ENCODE measurements around the gene PRKACA.
A peak's percentile ranks its signal among the peaks of the same experiment; 100 is the strongest.
"Not testable (repeated sequence)": the region's sequence is repeated elsewhere in the genome, so short reads cannot be mapped to it uniquely, and the experiment has no call there.

The PRKACA gene

DNA sequence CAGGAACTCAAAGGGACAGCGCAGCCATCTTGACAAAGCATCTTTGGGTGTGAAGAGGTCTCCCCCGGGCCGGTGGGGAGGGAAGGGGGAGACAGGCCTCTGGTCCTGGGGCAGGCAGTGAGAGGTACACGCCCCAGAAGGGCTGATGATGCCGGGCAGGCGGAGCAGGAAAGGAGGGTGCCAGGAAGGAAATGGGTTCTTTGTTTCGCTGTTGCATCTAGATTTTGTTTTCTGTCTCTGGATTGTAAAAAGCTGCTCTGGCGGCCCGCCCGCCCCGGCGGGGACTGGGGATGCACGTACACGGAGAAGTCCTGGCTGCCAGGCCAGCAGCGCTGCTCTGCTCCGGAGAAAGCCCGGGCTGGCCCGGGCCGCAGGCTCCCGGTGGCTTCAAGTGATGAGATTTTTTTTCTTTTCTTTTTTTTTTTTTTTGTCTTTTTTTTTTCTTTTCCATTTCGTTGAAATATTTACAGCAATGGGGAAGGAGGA, 32.0 kb upstream of the PRKACA start:
- intact Hi-C loops (cut with DNase I): no loop called here
- peak in 40 of 42 donors; percentile 54 to 88 (median 75) for DNase-seq

DNA sequence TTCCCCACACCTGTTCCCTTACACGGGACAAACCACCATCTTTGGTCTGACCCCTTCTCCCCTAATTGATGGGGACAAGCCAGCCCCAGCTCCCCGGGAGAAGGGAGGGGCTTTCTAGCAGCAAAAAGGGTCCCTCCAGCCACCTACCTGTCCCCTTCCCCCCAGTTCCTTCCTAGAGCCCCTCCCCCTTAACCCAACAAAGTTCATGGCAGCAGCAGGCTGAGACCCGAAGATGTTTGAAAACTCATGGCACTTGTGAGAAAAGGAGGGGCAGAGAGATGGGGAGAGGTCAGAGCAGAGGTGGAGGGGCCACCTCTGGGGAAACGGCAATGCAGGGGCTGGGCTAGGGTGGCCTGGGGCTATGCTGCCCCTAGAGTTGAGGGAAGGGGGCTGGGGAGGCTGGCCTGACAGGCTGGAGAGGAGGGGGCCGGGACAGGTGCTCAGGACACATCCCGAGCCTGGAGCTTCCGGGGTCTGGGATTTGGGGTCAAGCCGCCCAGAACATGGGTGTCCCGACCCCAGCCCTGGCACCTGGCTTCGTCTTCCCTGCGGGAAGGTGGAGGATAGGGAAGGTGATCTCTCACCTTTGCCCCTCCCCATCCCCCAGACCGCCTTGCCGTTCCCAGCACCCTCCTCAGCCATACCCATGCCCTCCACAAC, 31.3 kb upstream of the PRKACA start:
- DNase-seq: no peak
- intact Hi-C loops (cut with DNase I): no loop called here

DNA sequence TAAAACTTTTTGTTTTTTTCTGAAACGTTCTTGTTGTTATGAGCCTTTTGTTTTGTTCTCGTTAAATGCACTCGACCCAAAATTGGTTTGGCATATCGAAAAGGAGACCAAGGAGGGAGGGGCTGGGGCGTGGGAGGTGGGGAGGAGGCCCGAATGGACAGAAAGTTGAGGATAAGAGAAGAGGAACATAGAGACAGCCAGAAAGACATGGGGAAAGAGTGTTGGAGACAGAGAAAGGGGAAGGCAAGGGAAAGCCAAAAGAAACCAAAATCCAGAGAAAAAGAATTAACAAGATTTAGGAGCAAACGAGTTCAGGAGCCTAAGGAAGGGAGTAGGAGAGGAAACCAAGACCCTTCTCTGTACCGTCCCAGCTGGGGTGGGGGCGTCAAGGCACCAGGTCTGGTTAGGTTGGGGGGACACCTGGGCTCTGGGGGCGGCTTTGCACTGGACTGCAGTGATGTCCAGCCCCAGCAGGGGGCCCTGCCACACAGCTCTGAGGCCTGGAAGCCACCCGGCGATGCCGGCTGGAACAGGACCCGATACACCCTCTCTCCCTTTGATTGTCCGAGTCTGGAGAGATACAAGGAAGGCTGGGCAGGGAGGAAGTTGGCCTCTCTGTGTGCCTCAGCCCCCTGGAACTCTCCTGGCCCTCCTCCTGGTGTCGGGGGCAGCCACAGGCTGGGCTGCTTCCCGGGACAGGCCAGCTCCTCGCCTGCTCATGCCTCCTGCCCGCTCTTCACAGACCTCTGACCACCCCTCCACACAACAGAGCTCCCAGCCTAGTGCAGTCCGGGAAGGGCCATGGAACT, 30.4 kb upstream of the PRKACA start:
- DNase-seq: peak; percentile 51 to 90 (median 77)
- intact Hi-C loops (cut with DNase I): no loop called here

DNA sequence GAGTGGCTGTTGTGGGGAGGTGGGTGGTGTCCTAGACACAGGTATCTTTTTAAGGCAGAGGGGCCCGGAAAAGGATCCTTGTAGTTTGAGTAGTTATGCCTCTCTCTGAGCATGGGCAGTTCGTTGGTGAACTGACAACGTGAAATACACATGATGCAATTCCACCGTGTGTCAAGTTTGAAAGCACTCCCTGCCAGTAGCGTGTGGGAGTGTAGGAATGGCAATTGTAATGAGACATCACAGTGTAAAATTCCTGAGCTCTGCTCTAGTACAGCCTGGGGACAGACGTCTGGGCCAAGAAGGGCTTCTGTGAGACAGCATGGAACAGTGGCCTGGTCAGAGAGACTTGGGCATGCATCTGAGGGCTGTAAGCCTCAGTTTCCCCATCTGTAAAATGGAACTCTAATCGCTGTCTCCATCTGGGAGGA, 29.2 kb upstream of the PRKACA start:
- peak in 25 of 42 donors; percentile 25 to 82 (median 55) for DNase-seq
- intact Hi-C loops (cut with DNase I): no loop called here

DNA sequence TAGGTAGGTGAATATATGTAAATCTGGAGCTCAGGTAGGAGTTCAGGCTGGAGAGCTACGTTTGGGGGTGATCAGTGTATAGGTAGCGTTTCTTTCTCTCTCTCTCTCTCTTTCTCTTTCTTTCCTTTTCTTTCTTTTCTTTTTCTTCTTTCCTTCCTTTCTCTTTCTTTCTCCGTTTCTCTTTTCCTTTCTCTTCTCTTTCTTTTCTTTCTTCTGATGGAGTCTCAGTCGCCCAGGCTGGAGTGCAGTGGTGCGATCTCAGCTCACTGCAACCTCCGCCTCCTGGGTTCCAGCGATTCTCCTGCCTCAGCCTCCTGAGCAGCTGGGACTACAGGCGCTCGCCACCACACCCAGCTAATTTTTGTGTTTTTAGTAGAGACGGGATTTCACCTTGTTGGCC, 28.6 kb upstream of the PRKACA start:
- DNase-seq; intact Hi-C loops (cut with DNase I): not testable (repeated sequence)

DNA sequence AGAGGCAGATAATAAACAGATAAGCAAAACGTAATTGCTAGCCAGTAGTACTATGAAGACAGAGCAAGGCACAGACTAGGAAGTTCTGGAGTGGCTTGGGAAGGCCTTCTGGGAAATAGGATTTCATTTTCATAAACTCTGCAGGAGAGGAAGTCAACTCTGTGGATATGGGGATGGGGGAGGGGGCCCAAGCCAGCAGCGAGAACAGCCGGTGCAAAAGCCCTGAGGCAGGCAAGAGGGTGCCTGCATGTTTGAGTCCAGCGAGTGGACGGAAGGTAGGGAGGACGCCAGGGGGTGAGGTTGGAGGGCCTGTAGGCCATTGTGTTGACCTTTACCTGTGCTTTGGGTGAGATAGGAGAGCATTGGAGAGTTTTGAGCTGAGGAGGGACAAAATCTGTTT, 27.8 kb upstream of the PRKACA start:
- DNase-seq: no peak
- intact Hi-C loops (cut with DNase I): no loop called here

DNA sequence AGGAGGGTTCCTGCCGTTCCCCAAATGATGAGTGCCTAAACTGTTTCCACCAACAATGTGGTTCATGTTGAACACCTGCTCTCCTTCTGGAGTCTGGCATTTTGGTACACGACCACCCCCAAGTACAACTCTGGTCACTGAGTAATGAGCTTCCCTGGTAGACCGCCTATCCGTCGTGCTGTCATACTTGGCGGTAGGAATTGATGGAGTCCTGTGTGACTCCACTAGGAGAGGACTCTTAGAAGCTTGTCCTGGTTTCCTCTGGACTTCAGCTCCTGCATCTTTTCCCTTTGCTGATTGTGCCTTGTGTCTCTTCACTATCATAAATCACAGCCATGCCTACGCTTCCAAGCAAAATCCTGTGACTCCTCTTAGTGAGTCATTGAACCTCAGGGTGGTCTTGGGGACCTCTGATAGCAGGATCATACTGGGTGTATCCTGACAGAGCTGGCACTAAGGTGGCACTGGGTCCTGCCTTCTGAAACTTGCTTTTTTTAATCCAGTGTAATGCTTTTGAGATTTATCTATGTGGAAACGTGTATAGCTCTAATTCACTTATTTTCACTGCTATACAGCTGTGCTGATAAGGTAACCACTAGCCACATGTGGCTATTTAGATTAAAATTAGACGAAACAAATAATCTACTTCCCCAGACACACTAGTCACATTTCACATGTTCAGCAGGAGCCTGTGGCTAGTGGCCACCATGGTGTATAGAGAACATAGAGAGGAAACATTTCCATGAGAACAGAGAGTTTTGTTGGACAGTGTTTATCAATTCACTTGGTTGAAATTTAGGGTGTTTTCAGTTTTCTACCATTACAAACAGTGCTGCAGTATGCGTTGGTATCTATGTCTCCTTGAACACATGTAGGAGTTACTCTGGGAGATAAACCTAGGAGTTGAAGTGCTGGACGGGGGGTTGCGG, 25.0 kb upstream of the PRKACA start:
- DNase-seq: no peak
- intact Hi-C loops (cut with DNase I): no loop called here

DNA sequence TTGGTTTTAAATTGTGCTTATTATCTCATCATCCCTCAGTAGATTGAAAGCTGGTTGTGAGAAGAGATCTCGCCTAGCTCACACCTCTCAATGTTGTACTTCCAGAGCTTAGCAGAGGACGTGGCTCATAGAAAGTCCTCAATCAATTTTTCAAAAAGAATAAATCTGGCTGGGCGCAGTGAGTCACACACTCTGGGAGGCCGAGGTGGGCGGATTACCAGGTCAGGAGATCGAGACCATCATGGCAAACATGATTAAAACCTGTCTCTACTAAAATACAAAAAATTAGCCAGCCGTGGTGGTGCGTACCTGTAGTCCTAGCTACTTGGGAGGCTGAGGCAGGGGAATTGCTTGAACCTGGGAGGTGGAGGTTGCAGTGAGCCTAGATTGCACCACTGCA, 23.5 kb upstream of the PRKACA start:
- no peak for DNase-seq
- intact Hi-C loops (cut with DNase I): no loop called here

DNA sequence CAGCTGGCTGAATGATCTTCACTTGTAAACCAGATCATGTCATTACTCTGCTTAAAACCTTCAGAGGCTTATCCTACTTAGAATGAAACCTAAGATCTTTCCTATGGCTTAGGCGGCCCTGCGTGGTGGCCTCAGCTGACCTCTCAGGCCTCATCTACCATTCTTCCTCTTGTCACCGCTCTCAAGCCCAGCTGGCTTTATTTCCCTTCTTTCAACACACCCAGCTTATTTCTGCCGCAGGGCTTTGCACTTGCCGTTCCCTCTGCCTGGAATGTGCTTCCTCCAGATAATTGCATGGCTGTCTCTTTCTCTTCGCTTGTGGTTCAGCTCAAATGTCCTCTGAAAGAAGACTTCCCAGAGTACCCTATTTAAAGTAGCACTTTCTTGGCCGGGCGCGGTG, 22.4 kb upstream of the PRKACA start:
- intact Hi-C loops (cut with DNase I): loop anchor here (5.0 kb wide), 3 partner anchors 207 to 332 kb away; no protein-coding TSS in a partner anchor
- peak in 2 of 42 donors; percentile 24 to 45 for DNase-seq

DNA sequence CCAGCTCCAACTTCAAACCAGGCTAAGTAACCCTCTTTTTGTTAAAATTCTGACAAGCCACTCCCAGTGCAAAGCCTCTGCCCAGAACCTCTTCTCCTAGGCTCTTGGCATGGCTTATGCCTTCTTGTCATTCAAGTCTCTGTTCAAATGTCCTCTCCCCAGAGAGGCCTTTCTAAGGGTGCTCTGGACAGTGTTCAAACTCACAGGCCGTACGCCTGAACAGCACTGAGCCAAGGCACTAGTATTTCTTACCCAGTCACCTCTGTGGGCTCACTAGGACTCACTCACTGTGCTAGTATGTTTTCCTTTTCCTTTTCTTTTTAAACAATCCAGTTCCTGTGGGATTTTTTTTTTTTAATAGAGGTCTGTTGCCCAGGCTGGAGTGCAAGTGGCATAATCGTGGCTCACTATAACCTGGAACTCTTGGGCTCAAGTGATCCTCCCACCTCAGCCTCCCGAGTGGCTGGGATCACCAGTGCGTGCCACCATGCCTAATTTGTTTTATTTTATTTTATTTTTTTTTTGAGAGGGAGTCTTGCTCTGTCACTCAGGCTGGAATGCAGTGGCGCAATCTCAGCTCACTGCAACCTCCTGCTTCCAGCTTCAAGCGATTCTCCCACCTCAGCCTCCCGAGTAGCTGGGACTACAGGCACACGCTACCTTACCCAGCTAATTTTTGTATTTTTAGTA, 21.2 kb upstream of the PRKACA start:
- DNase-seq: peak in 4 of 42 donors; percentile 20 to 51 (median 36)
- intact Hi-C loops (cut with DNase I): loop anchor here (5.0 kb wide), 3 partner anchors 209 to 334 kb away; no protein-coding TSS in a partner anchor

DNA sequence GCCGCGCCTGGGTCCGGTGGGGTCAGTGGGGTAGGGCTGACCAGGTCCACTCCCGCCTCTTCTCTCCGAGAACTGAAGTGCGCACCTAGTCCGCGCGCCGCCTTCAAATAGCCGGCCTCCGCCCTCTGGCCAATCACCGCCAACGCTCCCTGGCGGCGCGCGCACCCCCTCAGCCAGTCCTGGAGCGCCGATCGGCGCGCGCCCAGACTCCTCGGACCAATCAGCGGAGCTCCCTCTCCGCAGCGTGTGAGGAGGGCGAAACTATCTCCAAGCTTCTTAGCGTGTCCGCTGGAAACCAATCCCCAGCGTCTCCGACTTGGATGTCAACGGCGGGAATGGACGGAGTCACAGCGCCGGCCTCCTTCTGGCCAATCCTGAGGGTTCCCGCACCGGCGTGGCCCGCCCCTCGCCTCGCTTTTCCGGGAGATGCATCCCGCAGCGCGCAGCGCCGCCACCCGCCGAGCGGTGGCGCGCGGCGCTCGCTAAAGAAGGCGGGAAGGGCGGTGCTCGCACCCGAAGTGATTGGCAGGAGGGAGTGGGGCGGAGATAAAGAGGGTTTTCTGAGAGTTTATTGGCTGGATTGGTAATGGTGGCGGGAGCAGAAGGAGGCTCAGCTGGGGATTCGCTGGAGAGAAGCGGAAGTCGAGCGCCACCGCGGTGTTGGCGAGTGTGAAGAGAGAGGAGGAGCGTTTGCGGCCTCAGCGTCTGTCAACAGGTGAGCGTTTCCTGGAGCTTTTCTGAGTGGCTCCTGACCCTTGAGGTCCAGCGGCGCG, 19.1 kb upstream of the PRKACA start, which contains the start of gene ASF1B:
TSS of gene ASF1B (minus strand) at position 81 of the 773 bp plus-strand sequence. CDS start 133 bp downstream, outside the sequence.
- peak; percentile 96 to 100 (median 99) for DNase-seq
- intact Hi-C loops (cut with DNase I): loop anchor here (5.0 kb wide), 3 partner anchors 211 to 336 kb away; no protein-coding TSS in a partner anchor

DNA sequence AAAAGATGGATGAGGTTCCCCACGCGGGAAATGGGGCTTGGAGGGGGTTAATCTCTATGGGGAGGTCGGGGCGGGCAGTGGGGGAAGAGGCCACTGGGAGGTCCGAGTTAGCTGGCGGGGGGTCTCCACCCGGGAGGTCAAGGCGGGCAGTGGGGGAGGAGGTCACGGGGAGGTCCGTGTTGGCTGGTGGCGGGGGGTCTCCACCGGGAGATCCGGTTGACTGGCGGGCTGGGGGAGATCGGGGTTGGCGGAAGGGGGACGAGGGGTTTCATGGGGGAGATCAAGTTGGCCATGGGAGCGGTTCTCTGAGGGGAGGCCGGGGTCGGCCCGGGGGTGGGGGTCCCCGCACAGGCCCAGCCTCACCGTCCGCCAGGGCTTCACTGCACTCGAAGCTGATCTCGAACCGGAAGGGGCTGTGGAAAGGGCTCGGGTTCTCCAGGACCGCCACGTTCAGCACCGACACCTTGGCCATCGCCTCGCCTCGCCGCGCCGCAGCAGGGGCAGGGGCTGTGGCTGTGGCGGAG, 18.5 kb upstream of the PRKACA start:
- intact Hi-C loops (cut with DNase I): loop anchor here (5.0 kb wide), 3 partner anchors 211 to 336 kb away; no protein-coding TSS in a partner anchor
- DNase-seq: no peak

DNA sequence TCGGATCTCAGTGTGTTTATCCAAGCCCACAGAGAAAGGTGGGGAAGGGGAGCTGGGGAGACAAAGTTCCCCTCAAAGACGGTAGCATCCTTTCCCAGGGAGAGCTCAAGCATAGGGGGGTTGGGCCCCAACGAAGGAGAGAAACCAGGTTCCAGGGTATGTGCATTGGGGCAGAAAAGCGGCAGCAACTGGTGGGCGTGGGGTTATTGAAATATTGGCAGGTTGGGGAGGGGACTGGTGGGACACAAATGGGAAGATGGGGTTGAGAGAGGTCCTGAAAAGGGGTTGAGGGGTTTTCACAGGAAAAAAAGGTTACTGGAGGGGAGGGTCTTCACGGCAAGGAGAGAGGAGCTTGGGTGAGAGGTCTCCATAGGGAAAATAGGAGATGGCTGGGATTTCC, 17.8 kb upstream of the PRKACA start:
- intact Hi-C loops (cut with DNase I): loop anchor here (5.0 kb wide), 3 partner anchors 212 to 337 kb away; no protein-coding TSS in a partner anchor

DNA sequence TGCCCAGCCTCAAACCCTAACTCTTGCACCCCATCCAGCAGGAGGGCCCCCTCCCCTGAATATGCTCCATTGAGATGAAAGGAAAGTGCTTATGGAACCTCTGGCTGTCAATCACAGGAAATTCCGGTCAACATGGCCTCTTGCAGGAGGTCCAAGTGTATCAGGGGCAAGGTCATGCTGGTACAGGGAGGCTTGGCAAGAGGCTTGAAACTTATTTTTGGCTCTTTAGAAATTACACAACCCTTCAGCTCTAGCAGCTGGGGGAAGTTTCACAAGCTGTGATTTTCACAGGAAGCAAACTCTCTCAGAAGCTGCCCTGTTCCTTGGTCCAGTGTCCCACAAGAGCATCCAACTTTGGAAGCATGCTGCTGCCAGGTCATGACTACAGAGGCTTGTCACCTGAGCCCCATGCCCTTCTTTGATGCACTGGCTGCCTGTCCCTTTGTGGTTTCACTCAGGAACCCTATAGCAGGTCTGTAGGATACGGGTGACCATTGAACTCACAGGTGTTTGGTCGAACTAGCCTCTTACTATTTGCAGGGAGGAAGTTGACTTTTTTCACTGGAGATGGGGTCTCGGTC, 10.5 kb upstream of the PRKACA start:
- intact Hi-C loops (cut with DNase I): no loop called here
- peak in 2 of 42 donors; percentile 20 to 51 for DNase-seq

More for the DNA sequence above, 17.8 kb upstream of the PRKACA start:
- no peak for DNase-seq

DNA sequence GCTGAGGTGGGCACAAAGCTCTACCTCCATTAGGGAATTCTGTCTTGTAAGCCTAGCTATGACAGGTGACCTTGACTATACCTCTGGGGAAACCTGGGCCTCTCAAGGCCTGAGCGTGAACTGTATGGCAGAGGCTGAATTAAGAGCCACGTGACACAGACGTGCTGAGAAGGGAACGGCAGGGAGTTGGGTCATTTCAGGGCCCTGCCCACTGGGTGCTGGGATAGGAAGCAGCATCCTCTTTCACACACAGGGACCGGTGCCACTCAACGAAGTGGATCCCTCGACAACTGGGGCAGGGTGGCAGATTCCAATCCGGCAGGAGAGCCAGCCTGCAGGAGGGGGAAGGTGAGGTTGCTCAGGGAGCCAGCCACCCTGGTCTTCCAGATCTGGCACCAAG, 9.6 kb upstream of the PRKACA start:
- peak in 2 of 42 donors; percentile 34 to 35 for DNase-seq

DNA sequence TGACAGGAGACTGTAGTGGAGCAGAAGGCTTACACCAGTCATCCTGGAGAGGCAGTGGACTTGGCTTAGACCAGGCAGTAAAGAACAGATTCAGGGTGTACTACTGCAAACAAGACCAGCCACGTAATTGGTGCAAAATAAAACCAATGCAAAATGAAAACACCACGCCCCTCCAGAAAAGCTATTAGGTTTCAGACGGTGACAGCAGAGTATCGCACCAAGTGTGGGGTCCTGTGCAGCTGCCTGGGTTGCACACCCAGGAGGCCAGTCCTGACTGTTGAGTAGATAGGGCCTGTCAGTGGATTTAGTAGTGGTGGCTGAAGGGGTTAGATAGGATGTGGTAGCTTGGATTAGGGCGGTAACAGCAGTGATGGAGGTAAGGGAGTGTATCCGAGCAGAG, 5.4 kb upstream of the PRKACA start:
- DNase-seq: no peak
- intact Hi-C loops (cut with DNase I): no loop called here

More for the DNA sequence above, 9.6 kb upstream of the PRKACA start:
- intact Hi-C loops (cut with DNase I): no loop called here

DNA sequence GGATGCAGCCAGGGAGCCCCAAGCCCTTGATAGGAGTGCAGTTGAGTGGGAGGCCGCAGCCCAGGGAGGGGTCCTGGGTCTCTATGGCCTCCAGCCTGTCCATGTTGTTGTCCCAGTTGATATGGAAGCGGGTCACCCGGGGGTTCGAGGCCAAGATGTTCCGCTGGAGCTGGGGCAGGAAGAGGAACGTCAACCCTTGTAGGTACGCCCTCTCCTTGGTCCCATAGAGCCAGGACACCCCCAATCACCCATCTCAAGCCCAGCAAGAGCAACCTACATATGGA, 2.9 kb upstream of the PRKACA start:
- no peak for DNase-seq
- intact Hi-C loops (cut with DNase I): no loop called here
